Fibroblast of mammary gland (primary cell): ENCODE measurements around the gene MT1B.
A peak's percentile ranks its signal among the peaks of the same experiment; 100 is the strongest.
"Not testable (repeated sequence)": the region's sequence is repeated elsewhere in the genome, so short reads cannot be mapped to it uniquely, and the experiment has no call there.

Experiments
- DNase-seq: peaks from one replicate; pipeline ENCODE4 v3.0.0-alpha.2; 2010; ENCODE audit warnings: low read depth
- H3K4me3 ChIP-seq: 2 replicates; pipeline ENCODE4 v1.5.1; 2011; ENCODE audit warnings: low read depth, mild to moderate bottlenecking, low read length, moderate library complexity; ENCODE audit not compliant: control insufficient read depth
- TF ChIP-seq, protein P1 (sequence below): conservative IDR thresholded peaks from 2 replicates; pipeline ENCODE4 v1.5.1; 2011; ENCODE audit warnings: low read depth, low read length, inconsistent platforms; ENCODE audit not compliant: control insufficient read depth, insufficient read depth

MT1B gene

DNA sequence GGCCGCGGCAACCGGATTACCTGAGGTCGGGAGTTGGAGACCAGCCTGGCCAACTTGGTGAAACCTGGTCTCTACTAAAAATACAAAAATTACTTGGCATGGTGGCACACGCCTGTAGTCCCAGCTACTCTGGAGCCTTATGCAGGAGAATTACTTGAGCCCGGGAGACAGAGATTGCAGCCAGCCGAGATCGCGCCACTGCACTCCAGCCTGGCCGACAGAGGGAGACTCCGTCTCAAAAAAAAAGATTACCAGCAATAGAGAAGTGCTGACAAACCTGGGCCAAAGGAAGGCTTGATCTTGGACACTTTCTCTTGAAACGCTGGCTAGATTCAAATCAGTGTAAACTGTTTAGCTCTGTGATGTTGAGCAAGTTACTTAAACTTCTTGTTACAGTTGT, 22.2 kb downstream of the MT1B start:
- DNase-seq = peak; percentile 37
- H3K4me3 ChIP-seq = no peak overlapping the region
- TF ChIP-seq, protein P1, sequence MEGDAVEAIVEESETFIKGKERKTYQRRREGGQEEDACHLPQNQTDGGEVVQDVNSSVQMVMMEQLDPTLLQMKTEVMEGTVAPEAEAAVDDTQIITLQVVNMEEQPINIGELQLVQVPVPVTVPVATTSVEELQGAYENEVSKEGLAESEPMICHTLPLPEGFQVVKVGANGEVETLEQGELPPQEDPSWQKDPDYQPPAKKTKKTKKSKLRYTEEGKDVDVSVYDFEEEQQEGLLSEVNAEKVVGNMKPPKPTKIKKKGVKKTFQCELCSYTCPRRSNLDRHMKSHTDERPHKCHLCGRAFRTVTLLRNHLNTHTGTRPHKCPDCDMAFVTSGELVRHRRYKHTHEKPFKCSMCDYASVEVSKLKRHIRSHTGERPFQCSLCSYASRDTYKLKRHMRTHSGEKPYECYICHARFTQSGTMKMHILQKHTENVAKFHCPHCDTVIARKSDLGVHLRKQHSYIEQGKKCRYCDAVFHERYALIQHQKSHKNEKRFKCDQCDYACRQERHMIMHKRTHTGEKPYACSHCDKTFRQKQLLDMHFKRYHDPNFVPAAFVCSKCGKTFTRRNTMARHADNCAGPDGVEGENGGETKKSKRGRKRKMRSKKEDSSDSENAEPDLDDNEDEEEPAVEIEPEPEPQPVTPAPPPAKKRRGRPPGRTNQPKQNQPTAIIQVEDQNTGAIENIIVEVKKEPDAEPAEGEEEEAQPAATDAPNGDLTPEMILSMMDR = peak; percentile 58

DNA sequence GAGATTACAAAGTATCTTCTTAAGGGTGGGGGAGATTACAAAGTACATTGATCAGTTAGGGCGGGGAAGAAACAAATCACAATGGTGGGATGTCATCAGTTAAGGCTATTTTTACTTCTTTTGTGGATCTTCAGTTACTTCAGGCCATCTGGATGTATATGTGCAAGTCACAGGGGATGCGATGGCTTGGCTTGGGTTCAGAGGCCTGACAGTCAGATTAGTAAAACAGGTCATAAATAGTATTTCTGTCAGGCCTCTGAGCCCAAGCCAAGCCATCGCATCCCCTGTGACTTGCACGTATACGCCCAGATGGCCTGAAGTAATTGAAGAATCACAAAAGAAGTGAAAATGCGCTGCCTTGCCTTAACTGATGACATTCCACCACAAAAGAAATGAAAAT, 22.9 kb downstream of the MT1B start:
- DNase-seq, H3K4me3 ChIP-seq: not testable (repeated sequence)

DNA sequence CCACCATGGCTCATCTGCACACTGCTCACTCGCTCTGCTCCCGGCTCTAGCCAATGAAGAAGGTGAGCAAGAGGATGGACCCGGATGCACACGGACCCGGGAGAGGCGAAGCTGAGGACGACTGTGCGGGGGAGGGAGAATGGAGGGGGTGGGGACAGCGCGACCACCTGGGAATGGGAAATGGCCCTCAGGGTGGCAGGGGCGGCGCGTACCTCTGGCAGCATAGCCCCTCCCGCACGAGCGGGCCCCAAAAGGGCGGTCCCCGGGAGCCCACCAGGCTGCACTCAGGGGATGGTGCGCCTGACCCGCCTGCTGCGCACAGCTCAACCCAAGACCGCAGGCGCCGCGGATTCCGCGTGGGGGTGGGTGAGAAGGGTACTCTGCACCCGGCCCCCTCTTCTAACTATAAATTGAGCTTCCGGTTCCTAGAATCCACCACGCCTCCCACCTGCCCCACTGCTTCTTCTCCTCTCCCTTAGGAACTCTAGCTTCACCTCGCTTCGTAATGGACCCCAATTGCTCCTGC, 24.1 kb downstream of the MT1B start:
- H3K4me3 ChIP-seq = no peak overlapping the region
- TF ChIP-seq, protein P1 = no peak
- no peak for DNase-seq

DNA sequence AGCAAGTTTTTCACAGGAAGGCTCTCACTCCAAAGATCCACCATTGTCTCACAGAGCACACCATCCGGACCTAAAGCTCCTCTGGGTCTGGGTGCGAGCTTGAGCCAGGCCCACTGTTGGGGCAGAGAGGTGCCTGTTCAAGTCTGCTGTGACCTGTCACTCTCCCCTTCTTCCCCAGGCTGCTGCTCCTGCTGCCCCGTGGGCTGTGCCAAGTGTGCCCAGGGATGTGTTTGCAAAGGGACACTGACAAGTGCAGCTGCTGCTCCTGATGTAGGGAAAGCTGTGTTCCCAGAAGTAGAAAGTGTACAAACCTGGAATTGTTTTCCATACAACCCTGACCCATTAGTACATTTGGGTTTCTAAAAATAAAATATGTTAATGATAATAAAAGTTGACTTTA, 25.8 kb downstream of the MT1B start:
- TF ChIP-seq, protein P1 = no peak
- DNase-seq = no peak
- no peak overlapping the region for H3K4me3 ChIP-seq

DNA sequence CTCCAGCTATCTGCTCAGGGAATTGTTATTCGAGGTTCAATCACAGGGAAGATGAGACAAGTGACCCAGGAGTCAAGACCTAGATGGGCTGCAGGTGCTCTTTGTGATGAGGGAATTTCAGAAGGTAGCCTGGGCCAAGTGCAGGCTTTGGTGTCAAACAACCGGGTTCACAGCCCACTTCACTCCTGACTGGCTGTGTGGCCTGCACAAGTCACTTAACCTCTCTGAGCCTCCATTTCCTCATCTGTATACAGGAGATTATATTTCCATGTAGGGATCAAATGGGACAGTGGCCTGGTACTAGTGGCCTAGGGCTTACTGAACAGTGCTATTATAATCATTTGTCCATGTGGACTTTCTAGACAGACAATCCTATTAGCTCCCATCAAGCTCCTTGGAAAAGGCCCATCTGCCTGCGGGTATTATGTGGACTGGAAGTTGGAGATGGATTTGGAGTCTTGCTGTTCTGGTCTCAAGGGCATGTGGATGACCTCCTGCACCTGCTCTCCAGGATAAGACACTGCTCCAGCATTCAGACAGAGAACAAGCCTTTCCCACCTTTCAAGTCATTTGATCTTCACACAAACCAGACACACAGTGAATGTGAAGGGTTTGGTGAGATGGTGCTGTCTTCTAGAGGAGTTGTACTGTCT, 27.5 kb downstream of the MT1B start:
- DNase-seq = no peak

DNA sequence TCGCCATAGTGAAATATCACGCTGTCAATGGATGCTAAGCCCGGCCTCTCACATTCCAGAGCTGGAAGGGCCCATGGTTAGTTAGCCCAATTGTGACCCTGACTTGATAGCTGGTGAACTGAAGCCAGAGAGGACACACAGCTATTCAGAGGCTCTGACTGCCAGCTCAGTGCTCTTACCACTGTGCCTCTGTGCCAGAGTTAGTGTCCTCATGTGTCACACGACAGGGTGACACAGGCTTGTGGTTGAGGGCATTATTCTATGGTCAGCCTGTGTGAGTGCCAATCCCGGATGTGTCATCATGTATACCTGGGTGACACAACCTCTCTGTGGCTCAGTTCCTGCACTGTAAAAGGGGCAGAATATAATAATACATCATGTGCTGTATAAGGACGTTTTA, 28.1 kb downstream of the MT1B start:
- H3K4me3 ChIP-seq = no peak overlapping the region
- no peak for DNase-seq
- TF ChIP-seq, protein P1 = no peak

More for the DNA sequence above, 27.5 kb downstream of the MT1B start:
- no peak overlapping the region for H3K4me3 ChIP-seq
- TF ChIP-seq, protein P1 = no peak

DNA sequence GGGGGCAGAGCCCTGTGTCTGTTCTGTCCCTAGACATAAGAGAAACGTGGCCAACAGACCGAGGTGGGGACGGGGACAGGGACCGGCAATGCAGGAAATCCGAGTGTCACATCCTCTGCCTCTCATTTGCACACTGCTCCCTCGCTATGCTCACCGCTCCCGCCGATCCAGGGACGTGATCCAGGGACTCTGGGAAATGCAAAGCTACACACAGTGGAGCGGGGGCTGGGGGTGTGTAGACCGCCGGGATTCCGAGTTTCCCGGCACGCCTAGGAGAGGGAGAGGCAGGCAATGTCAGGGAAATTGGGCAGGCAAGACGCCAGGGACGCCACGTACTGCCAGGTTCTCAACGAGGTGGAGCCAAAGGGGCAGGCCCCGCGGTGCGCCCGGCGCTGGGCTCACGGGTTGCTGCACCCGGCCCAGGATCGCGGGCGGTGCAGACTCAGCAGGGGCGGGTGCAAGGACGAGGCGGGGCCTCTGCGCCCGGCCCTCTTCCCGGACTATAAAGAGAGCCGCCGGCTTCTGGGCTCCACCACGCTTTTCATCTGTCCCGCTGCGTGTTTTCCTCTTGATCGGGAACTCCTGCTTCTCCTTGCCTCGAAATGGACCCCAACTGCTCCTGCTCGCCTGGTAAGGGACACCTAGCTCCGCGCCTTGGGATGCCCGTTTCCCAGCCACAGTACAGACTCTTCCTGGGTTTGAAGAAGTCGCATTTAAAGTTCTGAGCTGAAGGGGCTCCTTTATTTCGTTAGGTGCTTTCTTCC, 30.4 kb downstream of the MT1B start, which contains the start of gene MT1X:
MT1X (plus strand) TSS at position 532 of the 764 bp plus-strand sequence; CDS start at position 603, 71 bp downstream.
- peak; percentile 85 for DNase-seq
- TF ChIP-seq, protein P1 = no peak
- H3K4me3 ChIP-seq = peak within 1 kb of the TSS; percentile 72
